ENCODE data around the gene METTL8.
"Not testable (repeated sequence)": the region's sequence is repeated elsewhere in the genome, so short reads cannot be mapped to it uniquely, and the experiment has no call there.

Gene METTL8

GRCh38 chr2:171389325-171389724, 44.5 kb downstream of the METTL8 start:
- no peak for TF ChIP-seq Cebpa-rat (IDR thresholded peaks at IDR 0.05)
- Histone ChIP-seq H3K36me3 (0 out of 2 replicates have a peak, but pooled peaks cover 6% of the 10 kb centered on the region), H3K4me1 (peaks cover 11% of the 10 kb centered on the region), H3K4me3 (no peak overlapping the region), H3K27ac (no peak overlapping the region), H3K4me2 (no peak overlapping the region), H3K9ac (no peak overlapping the region), H4K20me1 (no peaks in the 10 kb centered on the region), H3K9me3 (no peaks in the 10 kb centered on the region), H3K27me3 (no peaks in the 10 kb centered on the region)

- Histone ChIP-seq H4K20me1 (no peaks in the 10 kb centered on the region), H3K36me3 (peaks cover 13% of the 10 kb centered on the region), H3K9ac (no peak overlapping the region), H3K27me3 (no peaks in the 10 kb centered on the region), H3K4me2 (no peak overlapping the region), H3K27ac (no peak overlapping the region), H3K4me3 (no peak overlapping the region), H3K4me1 (peaks cover 11% of the 10 kb centered on the region), H3K9me3 (peaks cover 6% of the 10 kb centered on the region)
- TF ChIP-seq Cebpa-rat (IDR thresholded peaks at IDR 0.05), result no peak
These were observed 46.7 kb downstream of the METTL8 start for GRCh38 chr2:171387052-171387451.

- no peaks in the 10 kb centered on the region for H3K27me3 ChIP-seq
- H3K9ac ChIP-seq, result no peak overlapping the region
- H3K36me3 ChIP-seq, result peaks cover 18% of the 10 kb centered on the region
- H3K9me3 ChIP-seq, result peaks cover 11% of the 10 kb centered on the region
- no peak for TF ChIP-seq Cebpa-rat (IDR thresholded peaks at IDR 0.05)
- H3K4me1 ChIP-seq, result peaks cover 11% of the 10 kb centered on the region
- no peaks in the 10 kb centered on the region for H4K20me1 ChIP-seq
- no peak overlapping the region for H3K4me3 ChIP-seq
- no peak overlapping the region for H3K4me2 ChIP-seq
- no peak overlapping the region for H3K27ac ChIP-seq
These were observed 47.2 kb downstream of the METTL8 start for GRCh38 chr2:171386627-171387026.

GRCh38 chr2:171383134-171383533, 50.7 kb downstream of the METTL8 start:
- peaks cover 21% of the 10 kb centered on the region for H3K36me3 ChIP-seq
- peaks cover 43% of the 10 kb centered on the region for H3K9me3 ChIP-seq
- peaks cover 6% of the 10 kb centered on the region for H3K4me1 ChIP-seq
- H3K27ac ChIP-seq, result no peak overlapping the region
- H3K4me2 ChIP-seq, result no peak overlapping the region
- no peaks in the 10 kb centered on the region for H4K20me1 ChIP-seq
- no peaks in the 10 kb centered on the region for H3K27me3 ChIP-seq
- H3K9ac ChIP-seq, result no peak overlapping the region
- H3K4me3 ChIP-seq, result no peak overlapping the region
- no peak for TF ChIP-seq Cebpa-rat (IDR thresholded peaks at IDR 0.05)

GRCh38 chr2:171382175-171382574, 51.6 kb downstream of the METTL8 start:
- H4K20me1 ChIP-seq, H3K27ac ChIP-seq, H3K4me1 ChIP-seq, H3K4me2 ChIP-seq, H3K4me3 ChIP-seq, H3K9ac ChIP-seq, H3K27me3 ChIP-seq: not testable (repeated sequence)
- H3K9me3 ChIP-seq, result peaks cover 53% of the 10 kb centered on the region
- H3K36me3 ChIP-seq, result peaks cover 23% of the 10 kb centered on the region

- not testable (repeated sequence) for H3K4me2 ChIP-seq, H3K9ac ChIP-seq, H3K4me3 ChIP-seq, H3K27ac ChIP-seq, H3K27me3 ChIP-seq, H3K4me1 ChIP-seq, H4K20me1 ChIP-seq
- Histone ChIP-seq H3K36me3 (peaks cover 22% of the 10 kb centered on the region), H3K9me3 (peaks cover 81% of the 10 kb centered on the region)
These were observed 55.9 kb downstream of the METTL8 start for GRCh38 chr2:171377852-171378251.

GRCh38 chr2:171367692-171368091, 66.1 kb downstream of the METTL8 start:
- Histone ChIP-seq H3K27me3 (no peaks in the 10 kb centered on the region), H3K9me3 (peaks cover 13% of the 10 kb centered on the region), H3K9ac (no peak overlapping the region), H4K20me1 (no peaks in the 10 kb centered on the region), H3K4me2 (no peak overlapping the region), H3K4me3 (no peak overlapping the region), H3K4me1 (no peaks in the 10 kb centered on the region), H3K36me3 (0 out of 2 replicates have a peak, but pooled peaks cover 3% of the 10 kb centered on the region), H3K27ac (no peak overlapping the region)
- no peak for TF ChIP-seq Cebpa-rat (IDR thresholded peaks at IDR 0.05)

GRCh38 chr2:171365778-171366177, 68.0 kb downstream of the METTL8 start:
- no peak for TF ChIP-seq Cebpa-rat (IDR thresholded peaks at IDR 0.05)
- no peaks in the 10 kb centered on the region for H4K20me1 ChIP-seq
- H3K4me1 ChIP-seq, result no peaks in the 10 kb centered on the region
- H3K9me3 ChIP-seq, result peaks cover 13% of the 10 kb centered on the region
- H3K4me3 ChIP-seq, result no peak overlapping the region
- no peak overlapping the region for H3K27ac ChIP-seq
- H3K36me3 ChIP-seq, result 0 out of 2 replicates have a peak, but pooled peaks cover 3% of the 10 kb centered on the region
- H3K4me2 ChIP-seq, result no peak overlapping the region
- no peaks in the 10 kb centered on the region for H3K27me3 ChIP-seq
- H3K9ac ChIP-seq, result no peak overlapping the region

GRCh38 chr2:171365232-171365631, 68.6 kb downstream of the METTL8 start:
- Histone ChIP-seq H3K27ac (no peak overlapping the region), H3K4me1 (no peaks in the 10 kb centered on the region), H3K9ac (no peak overlapping the region), H3K4me3 (no peak overlapping the region), H3K27me3 (no peaks in the 10 kb centered on the region), H3K36me3 (0 out of 2 replicates have a peak, but pooled peaks cover 3% of the 10 kb centered on the region), H3K4me2 (no peak overlapping the region), H4K20me1 (no peaks in the 10 kb centered on the region), H3K9me3 (peaks cover 13% of the 10 kb centered on the region)
- TF ChIP-seq Cebpa-rat (IDR thresholded peaks at IDR 0.05), result no peak

- H3K27ac ChIP-seq, result no peak overlapping the region
- peaks cover 26% of the 10 kb centered on the region for H3K36me3 ChIP-seq
- no peak overlapping the region for H3K4me2 ChIP-seq
- no peak for TF ChIP-seq Cebpa-rat (IDR thresholded peaks at IDR 0.05)
- H4K20me1 ChIP-seq, result no peaks in the 10 kb centered on the region
- no peaks in the 10 kb centered on the region for H3K4me1 ChIP-seq
- H3K4me3 ChIP-seq, result no peak overlapping the region
- peaks cover 32% of the 10 kb centered on the region for H3K9me3 ChIP-seq
- H3K27me3 ChIP-seq, result no peaks in the 10 kb centered on the region
- H3K9ac ChIP-seq, result no peak overlapping the region
These were observed 71.4 kb downstream of the METTL8 start for GRCh38 chr2:171362396-171362795.

GRCh38 chr2:171360905-171361304, 72.9 kb downstream of the METTL8 start:
- Histone ChIP-seq H3K36me3 (peaks cover 36% of the 10 kb centered on the region), H4K20me1 (no peaks in the 10 kb centered on the region), H3K9ac (no peak overlapping the region), H3K27ac (no peak overlapping the region), H3K4me2 (no peak overlapping the region), H3K27me3 (no peaks in the 10 kb centered on the region), H3K9me3 (peaks cover 36% of the 10 kb centered on the region), H3K4me3 (no peak overlapping the region), H3K4me1 (no peaks in the 10 kb centered on the region)
- no peak for TF ChIP-seq Cebpa-rat (IDR thresholded peaks at IDR 0.05)

- not testable (repeated sequence) for H3K27ac ChIP-seq, H3K27me3 ChIP-seq, H3K9ac ChIP-seq, H3K4me1 ChIP-seq, H3K4me3 ChIP-seq, H4K20me1 ChIP-seq, H3K4me2 ChIP-seq
- Histone ChIP-seq H3K9me3 (peaks cover 45% of the 10 kb centered on the region), H3K36me3 (peaks cover 35% of the 10 kb centered on the region)
These were observed 80.0 kb downstream of the METTL8 start for GRCh38 chr2:171353746-171354145.
